RWPE2 (cell line): ENCODE results near the gene AMACR.

Experiments used
- ATAC-seq: fragments of 200-7000 bp; cut with Tn5 transposase; 3 replicates; pipeline ENCODE4 v1.9.1; 2021; ENCODE audit warnings: low read depth
- DNase-seq: peaks from one replicate; pipeline ENCODE4 v3.0.0-alpha.2; 2020; ENCODE audit warnings: low spot score
- H3K27ac ChIP-seq: fragments of 450-650 bp; 2 replicates; pipeline ENCODE4 v1.5.1; 2017; ENCODE audit warnings: mild to moderate bottlenecking; ENCODE audit not compliant: poor library complexity, severe bottlenecking
- H3K27me3 ChIP-seq: fragments of 250-450 bp; sonication (Bioruptor Pico); 2 replicates; pipeline ENCODE4 v1.5.1; 2021; ENCODE audit warnings: mild to moderate bottlenecking, moderate library complexity; ENCODE audit not compliant: insufficient read depth, poor library complexity, severe bottlenecking
- H3K36me3 ChIP-seq: fragments of 250-450 bp; sonication (Bioruptor Pico); 2 replicates; pipeline ENCODE4 v1.5.1; 2020; ENCODE audit warnings: low read depth, mild to moderate bottlenecking, moderate library complexity
- H3K4me1 ChIP-seq: fragments of 250-450 bp; sonication (Bioruptor Pico); 2 replicates; pipeline ENCODE4 v1.5.1; 2021; ENCODE audit warnings: mild to moderate bottlenecking, moderate library complexity; ENCODE audit not compliant: insufficient read depth, poor library complexity, severe bottlenecking
- H3K4me3 ChIP-seq: fragments of 250-450 bp; sonication (Bioruptor Pico); 2 replicates; pipeline ENCODE4 v1.5.1; 2021; ENCODE audit warnings: mild to moderate bottlenecking, moderate library complexity; ENCODE audit not compliant: severe bottlenecking
- H3K9me3 ChIP-seq: fragments of 250-450 bp; sonication (Bioruptor Pico); 2 replicates; pipeline ENCODE4 v1.5.1; 2021; ENCODE audit warnings: mild to moderate bottlenecking, moderate library complexity; ENCODE audit not compliant: severe bottlenecking
- TF ChIP-seq, protein P1 (sequence below): fragments of 450-650 bp; IDR thresholded peaks from one replicate; pipeline ENCODE4 v1.5.1; 2017; ENCODE audit warnings: mild to moderate bottlenecking, moderate library complexity; ENCODE audit not compliant: poor library complexity, severe bottlenecking

Gene AMACR

GRCh38 chr5:33976307-33976706 lies 31.5 kb downstream of the AMACR start:
- TF ChIP-seq, protein P1, sequence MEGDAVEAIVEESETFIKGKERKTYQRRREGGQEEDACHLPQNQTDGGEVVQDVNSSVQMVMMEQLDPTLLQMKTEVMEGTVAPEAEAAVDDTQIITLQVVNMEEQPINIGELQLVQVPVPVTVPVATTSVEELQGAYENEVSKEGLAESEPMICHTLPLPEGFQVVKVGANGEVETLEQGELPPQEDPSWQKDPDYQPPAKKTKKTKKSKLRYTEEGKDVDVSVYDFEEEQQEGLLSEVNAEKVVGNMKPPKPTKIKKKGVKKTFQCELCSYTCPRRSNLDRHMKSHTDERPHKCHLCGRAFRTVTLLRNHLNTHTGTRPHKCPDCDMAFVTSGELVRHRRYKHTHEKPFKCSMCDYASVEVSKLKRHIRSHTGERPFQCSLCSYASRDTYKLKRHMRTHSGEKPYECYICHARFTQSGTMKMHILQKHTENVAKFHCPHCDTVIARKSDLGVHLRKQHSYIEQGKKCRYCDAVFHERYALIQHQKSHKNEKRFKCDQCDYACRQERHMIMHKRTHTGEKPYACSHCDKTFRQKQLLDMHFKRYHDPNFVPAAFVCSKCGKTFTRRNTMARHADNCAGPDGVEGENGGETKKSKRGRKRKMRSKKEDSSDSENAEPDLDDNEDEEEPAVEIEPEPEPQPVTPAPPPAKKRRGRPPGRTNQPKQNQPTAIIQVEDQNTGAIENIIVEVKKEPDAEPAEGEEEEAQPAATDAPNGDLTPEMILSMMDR: no peak
- no peaks in the 10 kb centered on the region for H3K27me3 ChIP-seq
- no peak overlapping the region for H3K4me3 ChIP-seq
- H3K4me1 ChIP-seq: no peaks in the 10 kb centered on the region
- no peak overlapping the region for H3K27ac ChIP-seq
- H3K36me3 ChIP-seq: no peaks in the 10 kb centered on the region
- no peaks in the 10 kb centered on the region for H3K9me3 ChIP-seq
- no peak for ATAC-seq
- no peak for DNase-seq

- Histone ChIP-seq H3K36me3 (no peaks in the 10 kb centered on the region), H3K27ac (no peak overlapping the region), H3K9me3 (no peaks in the 10 kb centered on the region), H3K27me3 (no peaks in the 10 kb centered on the region), H3K4me1 (no peaks in the 10 kb centered on the region), H3K4me3 (no peak overlapping the region)
- TF ChIP-seq, protein P1: no peak
- ATAC-seq: no peak
- DNase-seq: no peak
Measured at GRCh38 chr5:33975852-33976251, 32.0 kb downstream of the AMACR start.

GRCh38 chr5:33973271-33973670 lies 34.6 kb downstream of the AMACR start:
- ATAC-seq: no peak
- no peak overlapping the region for H3K4me3 ChIP-seq
- no peaks in the 10 kb centered on the region for H3K4me1 ChIP-seq
- H3K9me3 ChIP-seq: no peaks in the 10 kb centered on the region
- TF ChIP-seq, protein P1: no peak
- no peaks in the 10 kb centered on the region for H3K36me3 ChIP-seq
- H3K27me3 ChIP-seq: no peaks in the 10 kb centered on the region
- DNase-seq: no peak
- no peak overlapping the region for H3K27ac ChIP-seq

GRCh38 chr5:33969572-33970452 lies 38.0 kb downstream of the AMACR start:
- ATAC-seq: peak; percentile 82
- H3K27ac ChIP-seq: no peak overlapping the region

More at GRCh38 chr5:33969572-33970452, 38.0 kb downstream of the AMACR start:
- H3K9me3 ChIP-seq: no peaks in the 10 kb centered on the region
- H3K4me3 ChIP-seq: no peak overlapping the region
- no peaks in the 10 kb centered on the region for H3K4me1 ChIP-seq
- no peaks in the 10 kb centered on the region for H3K27me3 ChIP-seq
- no peaks in the 10 kb centered on the region for H3K36me3 ChIP-seq
- TF ChIP-seq, protein P1: peak; percentile 79
- DNase-seq: no peak
